ENCODE data around the gene CACNA1C. TPM values are rescaled to one million over a fixed set of nuclear protein-coding genes. Genes with fewer than 3 reads are reported as not detected.

Gene CACNA1C
- total RNA-seq, 1 experiment from 2014 or later = 1.1 TPM

DNA sequence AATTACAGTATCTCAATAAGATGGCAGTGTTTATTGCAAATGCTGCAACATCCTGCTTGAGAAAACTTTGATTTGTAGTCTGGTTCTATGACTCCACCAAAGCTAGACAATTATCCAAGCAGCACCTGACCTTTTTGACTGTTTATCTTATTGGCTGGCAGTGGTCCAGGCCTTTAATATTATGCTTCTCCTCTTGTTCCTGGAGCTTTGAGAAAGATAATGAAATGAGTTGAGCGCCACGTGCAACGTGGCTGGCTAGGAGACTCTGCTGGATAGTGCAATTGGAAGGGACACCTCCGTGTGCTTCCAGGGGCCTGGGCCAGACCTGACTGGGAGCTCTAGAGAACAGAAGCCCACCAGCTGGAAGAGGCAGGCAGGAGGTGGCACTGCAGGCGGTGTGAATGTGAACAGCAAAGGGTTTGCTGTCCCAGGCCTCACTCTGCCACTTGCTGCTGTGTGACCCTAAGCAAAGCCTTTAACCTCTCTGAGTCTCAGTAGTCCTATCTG, 349.3 kb downstream of the CACNA1C start:
- Histone ChIP-seq H3K79me2 (ENCODE audit: insufficient read depth, low read length) (no peaks in the 10 kb centered on the region), H3K23me2 (ENCODE audit: insufficient read length, low read depth, low read length, poor library complexity, severe bottlenecking) (no peaks in the 10 kb centered on the region), H4K5ac (ENCODE audit: insufficient read length, low read depth, low read length) (no peak overlapping the region), H2BK15ac (ENCODE audit: low read depth, low read length) (no peak overlapping the region), H3K56ac (ENCODE audit: insufficient read length, low read depth, low read length) (no peak overlapping the region), H3K18ac (ENCODE audit: insufficient read length, low read depth, low read length) (no peak overlapping the region), H3K79me1 (ENCODE audit: insufficient read depth, low read depth, low read length, poor library complexity, severe bottlenecking) (no peaks in the 10 kb centered on the region), H3K9ac (ENCODE audit: extremely low read depth, insufficient read length, low read length) (no peak overlapping the region), H3K23ac (ENCODE audit: insufficient read length, low read depth, low read length) (no peak overlapping the region), H3T11ph (ENCODE audit: low read length) (no peak overlapping the region), H3K14ac (ENCODE audit: insufficient read depth, low read length) (no peak overlapping the region), H4K91ac (ENCODE audit: insufficient read length, low read depth, low read length) (no peak overlapping the region), H2AFZ (ENCODE audit: low read length) (no peak overlapping the region), H3K9me3 (ENCODE audit: control insufficient read depth, low read depth, low read length) (no peaks in the 10 kb centered on the region), H3K27me3 (ENCODE audit: insufficient read depth, low read length) (no peaks in the 10 kb centered on the region), H4K20me1 (ENCODE audit: control insufficient read depth, insufficient read depth, insufficient read length) (no peaks in the 10 kb centered on the region), H2BK12ac (ENCODE audit: insufficient read length, low read depth, low read length) (no peak overlapping the region), H3K4me2 (ENCODE audit: insufficient read depth, insufficient read length, low read length) (no peak overlapping the region), H3K4me1 (ENCODE audit: insufficient read depth, low read length) (no peaks in the 10 kb centered on the region), H3K4ac (ENCODE audit: low read depth, low read length) (no peak overlapping the region), H2BK5ac (ENCODE audit: insufficient read length, low read length) (no peak overlapping the region), H2BK20ac (ENCODE audit: low read depth, low read length, poor library complexity, severe bottlenecking) (no peak overlapping the region), H2BK120ac (ENCODE audit: low read depth, low read length, poor library complexity, severe bottlenecking) (no peak overlapping the region), H4K8ac (replicated peaks; ENCODE audit: insufficient read length, low read depth, low read length) (no peak overlapping the region), H2AK5ac (ENCODE audit: insufficient read length, low read length) (no peak overlapping the region), H3K27ac (ENCODE audit: insufficient read length, low read depth, low read length) (no peak overlapping the region)
- Mint-ChIP-seq H3K9me3 (no peaks in the 10 kb centered on the region), H3K27me3 (ENCODE audit: low read depth) (no peaks in the 10 kb centered on the region; the same call in 1 of the 2 replicates), H3K4me1 (peaks cover 4 to 7% of the 10 kb centered on the region in 2 experiments; a peak in 3 of 4 replicates), H3K36me3 (ENCODE audit: insufficient read depth in 1 of 3, low read depth in 3 of 3) (no peaks in the 10 kb centered on the region), H3K4me3 (no peak overlapping the region), H3K27ac (no peak overlapping the region)
- no peak for DNase-seq
- WGBS (ENCODE audit: extremely low coverage, insufficient read length, low lambda C conversion rate) = no CpG with 5 or more reads among the region's 5 CpGs
- TF ChIP-seq, protein P1, sequence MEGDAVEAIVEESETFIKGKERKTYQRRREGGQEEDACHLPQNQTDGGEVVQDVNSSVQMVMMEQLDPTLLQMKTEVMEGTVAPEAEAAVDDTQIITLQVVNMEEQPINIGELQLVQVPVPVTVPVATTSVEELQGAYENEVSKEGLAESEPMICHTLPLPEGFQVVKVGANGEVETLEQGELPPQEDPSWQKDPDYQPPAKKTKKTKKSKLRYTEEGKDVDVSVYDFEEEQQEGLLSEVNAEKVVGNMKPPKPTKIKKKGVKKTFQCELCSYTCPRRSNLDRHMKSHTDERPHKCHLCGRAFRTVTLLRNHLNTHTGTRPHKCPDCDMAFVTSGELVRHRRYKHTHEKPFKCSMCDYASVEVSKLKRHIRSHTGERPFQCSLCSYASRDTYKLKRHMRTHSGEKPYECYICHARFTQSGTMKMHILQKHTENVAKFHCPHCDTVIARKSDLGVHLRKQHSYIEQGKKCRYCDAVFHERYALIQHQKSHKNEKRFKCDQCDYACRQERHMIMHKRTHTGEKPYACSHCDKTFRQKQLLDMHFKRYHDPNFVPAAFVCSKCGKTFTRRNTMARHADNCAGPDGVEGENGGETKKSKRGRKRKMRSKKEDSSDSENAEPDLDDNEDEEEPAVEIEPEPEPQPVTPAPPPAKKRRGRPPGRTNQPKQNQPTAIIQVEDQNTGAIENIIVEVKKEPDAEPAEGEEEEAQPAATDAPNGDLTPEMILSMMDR (conservative IDR thresholded peaks at IDR 0.05) = no peak

Data from H9 (cell line).